A549 (cell line): ENCODE data around the gene HAS3.

Experiments
- BHLHE40 ChIP-seq: IDR thresholded peaks from 2 replicates; pipeline ENCODE4 v1.6.1; 2012; ENCODE audit warnings: low read depth, low read length, inconsistent platforms
- JUN ChIP-seq, 2 experiments: fragments of >200 bp; sonication (Bioruptor Twin); formaldehyde crosslinking; IDR thresholded peaks; 2 replicates in 1 of 2; 3 replicates in 1 of 2; pipeline ENCODE4 v1.6.1; 2016 to 2017
- MAX ChIP-seq: IDR thresholded peaks from 2 replicates; pipeline ENCODE4 v1.6.1; 2012
- POLR2A ChIP-seq: IDR thresholded peaks from 2 replicates; pipeline ENCODE4 v1.6.1; 2012; ENCODE audit warnings: mild to moderate bottlenecking, low read length
- TF ChIP-seq, protein P1 (sequence below): fragments of 200-600 bp; sonication (generic); IDR thresholded peaks from 2 replicates; pipeline ENCODE4 v1.6.1; 2016; ENCODE audit warnings: antibody characterized with exemption, mild to moderate bottlenecking, moderate library complexity

- TF ChIP-seq, protein P1, sequence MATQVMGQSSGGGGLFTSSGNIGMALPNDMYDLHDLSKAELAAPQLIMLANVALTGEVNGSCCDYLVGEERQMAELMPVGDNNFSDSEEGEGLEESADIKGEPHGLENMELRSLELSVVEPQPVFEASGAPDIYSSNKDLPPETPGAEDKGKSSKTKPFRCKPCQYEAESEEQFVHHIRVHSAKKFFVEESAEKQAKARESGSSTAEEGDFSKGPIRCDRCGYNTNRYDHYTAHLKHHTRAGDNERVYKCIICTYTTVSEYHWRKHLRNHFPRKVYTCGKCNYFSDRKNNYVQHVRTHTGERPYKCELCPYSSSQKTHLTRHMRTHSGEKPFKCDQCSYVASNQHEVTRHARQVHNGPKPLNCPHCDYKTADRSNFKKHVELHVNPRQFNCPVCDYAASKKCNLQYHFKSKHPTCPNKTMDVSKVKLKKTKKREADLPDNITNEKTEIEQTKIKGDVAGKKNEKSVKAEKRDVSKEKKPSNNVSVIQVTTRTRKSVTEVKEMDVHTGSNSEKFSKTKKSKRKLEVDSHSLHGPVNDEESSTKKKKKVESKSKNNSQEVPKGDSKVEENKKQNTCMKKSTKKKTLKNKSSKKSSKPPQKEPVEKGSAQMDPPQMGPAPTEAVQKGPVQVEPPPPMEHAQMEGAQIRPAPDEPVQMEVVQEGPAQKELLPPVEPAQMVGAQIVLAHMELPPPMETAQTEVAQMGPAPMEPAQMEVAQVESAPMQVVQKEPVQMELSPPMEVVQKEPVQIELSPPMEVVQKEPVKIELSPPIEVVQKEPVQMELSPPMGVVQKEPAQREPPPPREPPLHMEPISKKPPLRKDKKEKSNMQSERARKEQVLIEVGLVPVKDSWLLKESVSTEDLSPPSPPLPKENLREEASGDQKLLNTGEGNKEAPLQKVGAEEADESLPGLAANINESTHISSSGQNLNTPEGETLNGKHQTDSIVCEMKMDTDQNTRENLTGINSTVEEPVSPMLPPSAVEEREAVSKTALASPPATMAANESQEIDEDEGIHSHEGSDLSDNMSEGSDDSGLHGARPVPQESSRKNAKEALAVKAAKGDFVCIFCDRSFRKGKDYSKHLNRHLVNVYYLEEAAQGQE = no peak
- no peak for TF ChIP-seq BHLHE40
- TF ChIP-seq POLR2A = no peak
- TF ChIP-seq JUN (IDR thresholded peaks at IDR 0.05) = no peak
- no peak for TF ChIP-seq MAX
Measured at GRCh38 chr16:69165584-69165983, 60.1 kb downstream of the HAS3 start.
